ENCODE data around the gene SEC61A2. TPM values are rescaled to one million over a fixed set of nuclear protein-coding genes. Genes with fewer than 3 reads are reported as not detected.

The SEC61A2 gene
- polyA plus RNA-seq, 2 of the 4 experiments (the other 2 are of a cell fraction): 16.5 to 23.2 TPM

Small RNA genes within 50 kb of the gene (small RNA-seq; reads per million reads assigned to genes)
- 0 reads per million in 6 experiments for gene MIR548AK
- 0 to 3.1 (median 0) reads per million in 6 experiments for gene RNU6-88P

Other genes with a start within 250 kb of the SEC61A2 start
- gene UPF2, start 86.9 kb upstream of the SEC61A2 start, polyA plus RNA-seq (2011; rRNA removed): 17.0 and 21.6 TPM in 2 replicates
- gene UPF2, start 86.9 kb upstream of the SEC61A2 start, polyA plus RNA-seq (2017; fragmentation: RNase III; extraction: RNeasy Plus Mini Kit Qiagen cat#74134 plus additional on column Dnase treatment): 16.5 to 18.5 TPM (median 17.3 TPM) in 3 replicates
- gene DHTKD1, start 60.7 kb upstream of the SEC61A2 start, polyA plus RNA-seq (2011; rRNA removed): 21.2 and 23.0 TPM in 2 replicates
- gene DHTKD1, start 60.7 kb upstream of the SEC61A2 start, polyA plus RNA-seq (2017; fragmentation: RNase III; extraction: RNeasy Plus Mini Kit Qiagen cat#74134 plus additional on column Dnase treatment): 10.3 to 11.9 TPM (median 11.1 TPM) in 3 replicates
- 146 and 158 TPM in 2 replicates for gene NUDT5, start 66.2 kb downstream of the SEC61A2 start, polyA plus RNA-seq (2011; rRNA removed)
- 190 to 213 TPM (median 191 TPM) in 3 replicates for gene NUDT5, start 66.2 kb downstream of the SEC61A2 start, polyA plus RNA-seq (2017; fragmentation: RNase III; extraction: RNeasy Plus Mini Kit Qiagen cat#74134 plus additional on column Dnase treatment)
- gene CDC123, start 66.5 kb downstream of the SEC61A2 start, polyA plus RNA-seq (2011; rRNA removed): 164 and 193 TPM in 2 replicates
- 192 to 196 TPM (median 195 TPM) in 3 replicates for gene CDC123, start 66.5 kb downstream of the SEC61A2 start, polyA plus RNA-seq (2017; fragmentation: RNase III; extraction: RNeasy Plus Mini Kit Qiagen cat#74134 plus additional on column Dnase treatment)
- gene CAMK1D, start 219.9 kb downstream of the SEC61A2 start, polyA plus RNA-seq (2011; rRNA removed): 12.5 and 15.0 TPM in 2 replicates
- 6.5 to 7.5 TPM (median 6.6 TPM) in 3 replicates for gene CAMK1D, start 219.9 kb downstream of the SEC61A2 start, polyA plus RNA-seq (2017; fragmentation: RNase III; extraction: RNeasy Plus Mini Kit Qiagen cat#74134 plus additional on column Dnase treatment)